NCI-H2171 (cell line): ENCODE data around the gene PRR15L.

ENCODE experiments used
- DNase-seq: peaks from one replicate; lab custom pipeline; 2025; lab: John Stamatoyannopoulos, UW

The PRR15L gene

DNA sequence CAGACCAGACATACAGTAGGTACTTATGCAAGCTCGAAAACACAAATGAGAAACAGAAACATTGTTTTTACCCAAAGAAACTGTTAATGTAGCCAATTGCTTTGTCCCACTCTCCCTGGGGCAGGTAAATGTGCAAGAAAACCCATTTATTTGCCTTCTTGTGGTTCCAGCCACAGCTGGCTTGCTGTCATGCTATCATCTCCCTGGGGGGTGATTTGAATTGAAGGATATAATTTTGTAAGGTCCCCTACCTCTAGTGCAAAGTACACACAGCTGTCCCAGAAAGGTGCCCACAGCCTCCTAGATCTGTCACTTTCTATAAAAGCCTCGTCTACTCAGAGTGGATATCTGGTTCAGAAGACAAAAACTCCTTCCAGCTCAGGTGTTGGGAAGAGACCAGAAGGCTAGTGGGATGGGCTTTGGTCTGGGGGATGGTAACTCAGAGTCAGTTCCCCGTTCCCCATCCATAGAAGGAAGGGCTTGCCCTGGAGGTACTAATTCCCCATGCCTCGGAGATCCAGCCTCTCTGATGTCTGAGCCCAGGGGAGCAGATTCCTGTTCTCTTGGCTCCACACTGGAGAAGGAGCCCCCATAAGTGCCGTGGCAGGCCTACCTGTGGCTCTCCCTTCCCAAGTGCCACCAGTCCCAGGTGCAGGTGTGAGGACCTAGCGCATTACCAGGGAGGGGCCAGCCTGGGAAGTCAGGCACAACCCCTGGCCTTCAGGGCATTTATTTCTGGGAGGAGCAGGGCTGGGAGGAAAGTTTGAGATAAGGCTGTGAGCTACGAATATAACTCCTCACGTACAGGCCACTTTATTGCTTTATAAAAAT, 2.4 kb upstream of the PRR15L start:
- DNase-seq: peak; percentile 6

DNA sequence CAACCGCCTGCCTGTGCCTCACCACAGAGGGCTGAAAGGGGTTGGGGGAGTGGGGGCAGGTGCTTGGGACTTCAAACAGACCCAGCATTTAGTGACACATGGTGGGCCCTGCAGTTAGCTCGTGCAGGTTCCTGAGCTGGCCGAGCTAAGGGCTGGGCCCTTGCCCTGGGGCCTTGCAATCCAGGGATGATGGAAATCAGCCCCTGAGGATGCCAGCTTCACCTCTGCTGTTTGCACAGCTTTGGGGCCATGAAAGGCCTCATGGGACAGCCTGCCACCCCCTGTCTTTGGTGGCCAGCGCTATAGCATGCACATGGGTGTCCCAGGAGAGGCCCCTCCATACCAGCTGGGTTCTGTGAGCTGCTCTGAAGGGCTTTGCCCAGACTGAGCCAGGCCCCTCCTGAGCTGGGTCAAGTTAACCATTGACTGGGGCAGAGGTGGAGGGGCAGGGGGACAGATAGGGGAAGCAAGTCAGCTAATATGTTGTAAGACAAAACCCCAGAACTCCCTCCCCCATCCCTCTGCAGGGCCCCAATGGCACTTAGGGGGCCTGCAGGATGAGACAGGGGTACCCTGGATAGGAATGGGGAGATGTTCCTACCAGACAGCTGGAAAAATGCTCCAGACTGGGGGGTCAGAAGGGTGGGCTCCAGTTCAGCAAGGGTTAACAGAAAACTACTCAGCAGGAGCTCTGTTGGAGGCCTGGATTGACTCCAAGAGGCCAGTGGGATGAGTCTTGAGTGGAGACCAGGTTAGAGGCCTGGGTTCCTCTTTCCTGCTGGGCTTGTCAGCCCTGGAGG, 692 bp downstream of the PRR15L start:
- no peak for DNase-seq

DNA sequence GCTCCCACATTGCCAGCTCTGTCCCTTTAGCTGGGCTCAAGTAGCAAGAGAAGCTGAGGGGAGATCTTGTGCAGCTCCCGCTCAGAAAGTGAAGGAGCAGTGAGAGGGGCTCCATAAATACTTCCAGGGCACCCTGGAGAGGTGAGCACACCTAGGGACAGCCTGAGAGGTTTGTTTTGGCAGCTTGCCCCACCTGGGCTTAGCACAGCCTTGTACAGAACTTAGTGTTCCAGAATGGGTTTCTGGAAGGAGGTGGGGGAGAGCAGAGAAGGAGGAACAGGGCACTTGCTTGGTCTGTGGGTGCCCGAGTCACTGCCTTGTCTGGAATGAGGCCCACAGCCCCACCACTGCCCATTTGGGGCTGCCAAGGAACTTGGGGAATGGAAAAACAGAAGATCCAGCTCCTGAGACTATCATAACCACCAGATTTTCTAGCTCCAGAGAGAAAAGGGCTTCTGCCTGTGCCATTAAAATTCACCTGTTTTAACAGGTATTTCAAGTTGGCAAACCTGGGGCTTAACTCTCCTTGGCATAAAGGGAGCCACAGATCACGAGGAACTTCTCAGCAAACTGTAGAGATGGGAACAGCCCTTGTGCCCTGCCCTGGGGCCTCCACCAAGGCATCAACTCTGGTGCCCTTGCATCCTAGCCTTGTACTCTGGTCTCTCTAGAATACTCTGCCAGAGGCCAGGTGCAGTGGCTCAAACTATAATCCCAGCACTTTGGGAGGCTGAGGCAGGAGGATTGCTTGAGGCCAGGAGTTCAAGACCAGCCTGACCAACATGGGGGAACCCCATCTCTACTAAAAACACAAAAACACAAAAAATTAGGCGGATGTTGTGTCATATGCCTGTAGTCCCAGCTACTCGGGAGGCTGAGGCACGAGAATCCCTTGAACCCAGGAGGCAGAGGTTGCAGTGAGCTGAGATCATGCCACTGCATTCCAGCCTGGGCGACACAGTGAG, 1.9 kb downstream of the PRR15L start:
- DNase-seq: no peak

DNA sequence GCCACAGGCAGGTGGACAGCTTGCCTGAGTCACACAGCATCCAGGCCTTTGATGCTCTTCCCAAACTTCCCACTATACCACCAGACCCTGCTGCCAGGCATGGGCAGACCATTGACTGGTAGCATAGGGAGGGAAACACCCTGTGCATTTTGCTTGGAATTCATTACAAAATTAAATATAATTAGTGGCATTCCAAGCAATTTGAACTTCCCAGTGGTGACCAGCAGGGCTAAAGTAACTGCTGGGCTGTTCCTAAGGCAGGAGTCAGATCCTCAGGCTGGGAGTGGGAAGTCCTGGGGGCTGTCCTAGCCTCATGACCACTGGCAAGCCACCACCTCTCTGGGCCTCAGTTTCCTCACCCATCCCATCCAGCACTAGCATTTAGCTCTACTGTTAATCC, 3.8 kb downstream of the PRR15L start:
- DNase-seq: no peak

DNA sequence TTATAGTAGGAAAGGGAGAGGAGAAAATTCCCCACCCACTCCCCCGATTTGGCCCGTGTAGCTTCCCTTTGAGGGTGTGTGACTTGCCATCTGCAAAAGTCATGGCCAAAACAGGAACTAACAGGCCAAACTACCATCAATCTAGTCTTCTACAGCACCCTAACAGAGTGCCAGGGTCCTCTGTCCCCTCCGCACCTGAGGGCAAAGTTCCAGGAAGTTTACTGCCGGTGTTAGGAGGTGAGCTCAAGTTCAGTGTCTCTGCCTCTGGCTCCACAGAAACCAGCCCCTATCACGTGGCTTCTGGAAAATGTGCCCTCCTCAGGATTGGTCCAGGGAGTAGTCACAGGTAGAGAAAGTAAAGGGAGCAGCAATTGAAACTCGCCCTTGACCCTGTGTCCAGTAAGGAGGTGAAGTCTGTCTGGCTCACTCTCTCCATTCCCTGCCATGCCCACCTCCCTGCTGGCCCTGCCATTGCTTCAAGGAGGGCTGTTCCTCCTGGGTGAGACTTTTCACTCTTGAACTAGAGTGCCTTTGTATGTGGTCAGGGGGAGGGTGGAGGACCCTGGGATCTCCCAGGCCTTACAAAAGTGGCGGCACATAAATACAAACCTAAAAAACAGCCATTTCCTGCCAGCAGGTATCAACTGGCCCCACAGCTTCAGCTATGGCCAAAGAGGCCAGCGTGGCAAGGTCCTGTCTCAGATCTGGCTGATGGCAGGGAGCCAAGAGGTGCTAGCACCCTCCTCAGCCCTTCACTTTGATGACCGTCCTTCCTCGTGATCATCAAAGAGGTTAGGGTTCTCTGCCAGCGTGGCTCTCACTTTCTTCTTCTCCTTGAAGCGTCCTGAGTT, 5.3 kb downstream of the PRR15L start:
- no peak for DNase-seq

DNA sequence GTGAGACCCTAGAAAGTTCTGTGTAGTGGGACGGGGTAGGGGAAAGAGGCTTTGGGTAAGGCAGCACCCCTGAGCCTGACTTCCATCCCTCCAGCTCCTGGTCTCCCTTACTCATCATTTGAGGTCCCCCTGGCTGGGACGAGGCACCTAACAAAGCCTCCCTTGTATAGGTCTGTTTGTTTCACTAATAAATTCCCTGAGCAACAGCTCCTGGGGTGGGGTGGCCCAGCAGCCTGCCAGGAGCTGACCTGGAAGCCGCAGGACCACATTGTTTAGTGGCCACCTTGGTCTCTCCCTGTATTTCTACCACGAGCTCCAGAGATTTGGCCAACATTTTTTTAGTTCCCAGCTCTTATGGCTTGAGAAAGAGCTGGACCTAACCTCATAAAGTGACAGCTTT, 7.2 kb downstream of the PRR15L start:
- no peak for DNase-seq

DNA sequence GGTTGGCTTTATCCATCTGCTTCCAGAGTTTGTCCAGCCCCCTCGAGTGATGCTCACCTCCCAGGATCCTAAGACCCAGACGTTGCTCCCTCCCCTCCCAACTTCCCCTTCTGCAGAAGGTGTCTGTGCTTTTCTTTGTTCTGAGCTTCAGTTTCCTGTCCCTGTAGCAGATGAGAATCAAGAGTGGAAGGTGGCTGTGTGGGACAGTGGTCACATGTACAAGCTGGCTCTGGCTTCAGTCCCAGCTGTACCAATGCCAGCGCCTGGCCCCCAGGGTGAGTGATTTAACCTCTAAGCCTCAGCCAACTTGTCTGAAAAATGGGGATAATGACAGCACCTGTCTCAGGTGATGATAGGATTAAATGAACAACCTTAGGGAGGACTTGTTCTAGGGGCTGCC, 7.7 kb downstream of the PRR15L start:
- DNase-seq: no peak

DNA sequence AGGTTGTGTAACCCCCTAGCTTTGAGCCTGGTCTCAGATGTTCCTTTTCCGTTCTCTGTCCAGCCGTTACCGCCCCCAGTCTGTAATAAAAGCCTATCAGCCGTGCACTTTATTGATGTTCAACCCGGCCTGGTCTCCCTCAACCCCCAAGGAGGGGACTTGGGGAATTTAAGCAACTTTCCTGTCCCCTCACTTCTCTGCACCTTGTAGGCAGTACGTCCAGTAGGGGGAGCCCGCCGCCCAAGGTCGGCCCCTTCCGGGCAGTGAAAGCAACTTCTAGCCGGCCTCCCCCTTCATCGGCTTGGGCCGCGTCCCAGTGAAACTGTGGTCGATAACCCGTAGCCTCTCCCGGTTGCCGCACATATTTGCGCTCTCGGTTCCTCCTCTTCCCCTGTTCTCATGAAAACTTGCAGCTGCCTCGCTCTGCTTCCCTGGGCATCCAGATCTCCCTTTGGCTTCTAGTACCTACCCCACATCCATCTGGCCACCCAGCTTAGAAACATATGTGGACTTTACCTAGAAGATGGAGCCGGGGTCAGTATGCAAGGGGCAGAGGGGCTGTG, 8.4 kb downstream of the PRR15L start:
- peak; percentile 53 for DNase-seq

DNA sequence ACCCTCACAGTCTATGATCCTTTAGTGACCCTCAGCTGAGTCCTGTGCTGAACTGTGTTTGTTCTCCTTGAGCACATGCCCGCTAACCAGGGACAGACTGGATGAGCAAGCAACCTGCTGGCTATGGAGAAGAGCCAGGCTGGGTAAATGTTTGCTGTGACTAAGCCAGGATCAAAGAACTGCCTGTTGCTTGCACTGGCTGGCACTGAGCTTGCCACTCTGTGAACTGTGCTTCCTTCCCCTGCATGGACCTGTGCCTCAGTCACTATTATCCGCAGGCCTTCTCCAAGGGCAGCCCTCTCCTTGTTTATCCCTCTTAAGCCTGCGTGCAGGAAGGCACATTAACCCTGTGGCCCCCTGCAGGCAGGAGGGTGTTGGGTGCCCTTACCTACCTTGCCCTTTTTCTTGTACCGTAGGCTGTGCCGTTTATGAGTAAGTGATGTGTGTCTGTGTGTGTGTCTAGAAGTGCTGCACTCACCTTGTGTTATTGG, 8.9 kb downstream of the PRR15L start:
- no peak for DNase-seq

DNA sequence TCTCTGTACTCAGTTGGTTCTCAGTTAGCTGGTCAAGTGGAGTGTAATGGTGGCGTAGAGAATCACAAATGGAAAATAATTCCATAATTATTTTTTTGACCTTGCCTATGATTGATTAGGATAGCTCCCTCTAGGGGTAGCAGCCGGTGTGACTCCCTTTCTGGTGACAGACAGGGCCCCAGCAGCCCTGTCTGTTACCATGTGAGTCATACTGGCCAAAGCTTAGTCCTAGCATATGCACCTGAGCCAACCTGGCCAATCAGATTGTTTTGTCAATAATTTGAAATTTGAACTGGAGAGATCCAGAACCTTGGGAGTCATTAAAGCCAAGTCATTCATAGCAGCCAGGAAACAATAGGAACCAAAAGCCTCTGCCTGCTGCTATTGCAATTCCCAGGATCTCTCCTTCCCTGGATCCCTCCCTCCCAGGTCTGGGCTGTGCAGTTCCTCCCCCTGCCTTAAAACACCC, 10.7 kb downstream of the PRR15L start:
- peak; percentile 52 for DNase-seq

DNA sequence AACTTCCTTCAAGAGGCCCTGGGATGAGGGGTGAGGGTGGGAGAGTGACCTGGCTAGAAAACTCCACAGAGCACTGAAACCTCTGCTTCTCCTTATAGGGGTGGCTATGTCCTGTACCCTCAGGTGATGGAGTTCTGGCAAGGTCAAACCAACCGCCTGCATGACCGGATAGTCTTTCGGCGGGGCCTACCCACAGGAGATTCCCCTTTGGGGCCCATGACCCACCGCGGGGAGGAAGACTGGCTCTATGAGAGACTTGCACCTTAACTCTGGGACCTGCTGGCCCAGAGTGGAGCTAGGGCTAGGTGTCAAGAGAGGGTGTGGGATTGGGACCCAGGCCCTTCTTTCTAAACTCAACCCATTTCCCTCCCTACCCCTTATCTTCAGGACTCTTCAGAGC, 11.2 kb downstream of the PRR15L start:
- DNase-seq: no peak

DNA sequence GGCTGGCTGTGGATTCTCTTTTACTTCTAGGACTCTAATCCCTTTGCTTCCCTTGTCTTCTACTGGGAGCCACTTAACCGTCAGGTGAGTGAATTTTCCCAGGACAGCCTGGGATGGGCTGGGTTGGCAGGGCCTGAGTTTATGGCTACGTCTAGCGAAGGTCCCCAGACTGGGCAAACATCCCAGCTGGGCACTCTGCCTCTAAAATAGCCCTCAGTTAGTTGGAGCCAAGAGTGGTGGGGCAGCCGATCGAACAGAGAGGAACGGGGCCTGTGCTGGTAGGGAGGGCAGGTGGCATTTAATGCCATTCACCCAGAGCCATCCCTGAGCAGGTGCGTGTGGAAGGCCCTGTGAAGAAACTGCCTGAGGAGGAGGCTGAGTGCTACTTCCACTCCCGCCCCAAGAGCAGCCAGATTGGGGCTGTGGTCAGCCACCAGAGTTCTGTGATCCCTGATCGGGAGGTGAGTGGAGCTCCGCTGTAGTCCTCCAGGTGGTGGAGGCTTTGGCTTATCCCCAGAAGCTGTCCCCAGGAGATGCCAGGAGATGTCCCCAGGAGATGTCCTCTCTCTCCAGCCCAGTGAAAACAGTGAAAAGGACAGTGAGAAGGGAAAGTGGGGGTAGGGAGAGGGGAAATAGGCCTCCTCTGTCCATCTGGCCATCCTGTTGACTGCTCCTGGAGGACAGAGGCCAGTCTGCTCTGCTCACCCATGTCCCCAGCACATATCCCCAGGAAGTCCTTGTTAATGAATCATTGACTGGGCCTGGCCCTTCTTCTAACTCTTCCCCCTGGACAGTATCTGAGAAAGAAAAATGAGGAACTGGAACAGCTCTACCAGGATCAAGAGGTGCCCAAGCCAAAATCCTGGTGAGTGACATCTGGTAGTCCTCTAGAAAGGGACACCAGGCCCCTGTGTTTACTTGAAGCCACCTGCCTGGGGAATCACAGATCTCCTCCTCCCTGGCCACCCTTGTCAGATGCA, 11.9 kb downstream of the PRR15L start:
- no peak for DNase-seq

DNA sequence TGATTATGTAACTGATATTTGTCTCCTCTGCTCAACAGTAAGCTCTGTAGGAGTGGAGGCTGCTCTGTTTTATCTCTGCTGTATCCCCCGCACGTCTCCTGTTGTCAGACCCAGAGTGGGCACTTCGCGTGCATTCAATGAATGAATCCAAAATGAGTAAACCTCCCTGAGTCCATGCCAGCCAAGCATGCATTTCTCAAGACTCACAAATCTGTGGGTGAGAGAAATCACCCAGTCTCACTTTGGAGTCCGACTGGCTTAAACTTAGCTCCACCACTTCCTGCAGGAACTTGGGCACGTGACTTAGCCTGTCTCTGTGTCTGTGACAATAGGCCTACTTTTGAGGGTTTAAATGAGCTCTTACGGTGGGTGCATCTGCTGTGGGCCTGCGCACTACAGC, 12.6 kb downstream of the PRR15L start:
- DNase-seq: no peak

DNA sequence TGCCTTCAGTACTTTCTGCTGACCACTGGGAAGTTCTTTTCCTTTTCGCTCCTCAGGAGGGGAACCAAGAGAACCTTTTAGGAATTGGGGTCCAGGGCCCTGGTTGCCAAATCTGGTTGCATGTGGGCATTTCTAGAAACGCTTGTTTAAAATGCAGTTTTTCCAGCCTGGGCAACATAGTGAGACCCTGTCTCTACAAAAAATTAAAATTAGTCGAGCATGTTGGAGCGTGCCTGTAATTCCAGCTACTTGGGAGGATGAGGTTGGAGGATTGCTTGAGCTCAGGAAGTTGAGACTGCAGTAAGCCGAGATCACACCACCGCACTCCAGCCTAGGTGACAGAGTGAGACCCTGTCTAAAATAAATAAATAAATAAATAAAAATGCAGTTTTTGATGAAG, 15.1 kb downstream of the PRR15L start:
- DNase-seq: no peak

DNA sequence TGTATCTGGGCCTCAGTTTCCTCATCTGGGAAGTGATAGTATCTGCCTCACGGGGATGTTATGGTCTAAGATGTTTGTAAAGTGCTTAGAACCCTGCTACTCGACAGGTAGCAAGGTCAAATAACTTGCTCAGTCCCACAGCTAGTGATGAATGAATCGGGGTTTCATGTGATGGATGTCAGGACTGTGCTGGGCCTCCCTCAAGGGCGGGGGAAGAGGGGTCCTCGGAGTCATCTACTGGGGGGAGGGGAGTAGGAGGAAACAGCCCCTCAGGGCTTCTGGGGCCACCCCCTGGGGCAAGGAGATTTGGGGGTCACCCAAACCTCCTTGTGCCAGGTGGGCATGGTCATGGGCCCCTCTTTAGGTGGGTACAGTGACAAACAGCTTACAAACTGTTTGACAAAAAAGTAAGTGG, 15.6 kb downstream of the PRR15L start:
- DNase-seq: no peak

DNA sequence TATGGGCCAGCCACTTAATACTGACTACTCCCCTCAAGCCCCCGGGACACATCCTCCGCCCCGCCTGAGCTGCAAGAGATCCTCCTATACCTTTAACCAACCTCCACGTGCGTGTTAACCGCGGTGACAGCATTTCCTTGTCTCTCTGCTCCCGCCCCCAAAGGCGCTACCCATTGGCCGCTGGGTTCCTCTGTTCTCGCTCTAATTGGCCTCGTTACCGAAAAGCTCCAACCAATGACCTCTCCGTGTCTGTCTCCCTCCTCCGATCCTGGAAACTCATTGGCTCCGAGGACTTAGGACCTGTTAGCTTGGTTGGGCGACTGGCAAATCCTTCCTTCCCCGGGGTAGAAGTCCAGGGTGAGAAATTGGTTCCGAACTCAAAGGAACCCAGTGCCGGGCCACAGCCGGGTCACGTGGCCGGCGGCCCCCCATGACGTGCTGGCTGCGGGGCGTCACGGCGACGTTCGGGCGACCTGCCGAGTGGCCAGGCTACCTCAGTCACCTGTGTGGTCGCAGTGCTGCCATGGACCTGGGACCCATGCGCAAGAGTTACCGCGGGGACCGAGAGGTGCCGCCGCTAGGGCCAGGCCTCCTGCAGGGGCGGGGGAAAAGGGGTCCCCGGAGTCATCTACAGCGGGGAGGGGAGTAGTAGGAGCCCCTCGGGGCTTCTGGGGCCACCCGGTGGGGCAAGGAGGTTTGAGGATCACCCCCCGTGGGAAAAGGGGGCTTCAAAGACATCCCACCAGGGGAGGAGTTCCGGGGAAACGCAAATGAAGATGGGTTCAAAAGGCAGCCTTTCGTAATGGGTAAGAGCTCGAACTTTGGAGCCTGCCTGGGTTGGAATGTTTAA, 16.2 kb downstream of the PRR15L start, which contains the start of gene PNPO:
Gene PNPO (plus strand): TSS at position 326 of the 850 bp plus-strand sequence. CDS start 105 bp downstream, at position 431.
- DNase-seq: peak; percentile 97

DNA sequence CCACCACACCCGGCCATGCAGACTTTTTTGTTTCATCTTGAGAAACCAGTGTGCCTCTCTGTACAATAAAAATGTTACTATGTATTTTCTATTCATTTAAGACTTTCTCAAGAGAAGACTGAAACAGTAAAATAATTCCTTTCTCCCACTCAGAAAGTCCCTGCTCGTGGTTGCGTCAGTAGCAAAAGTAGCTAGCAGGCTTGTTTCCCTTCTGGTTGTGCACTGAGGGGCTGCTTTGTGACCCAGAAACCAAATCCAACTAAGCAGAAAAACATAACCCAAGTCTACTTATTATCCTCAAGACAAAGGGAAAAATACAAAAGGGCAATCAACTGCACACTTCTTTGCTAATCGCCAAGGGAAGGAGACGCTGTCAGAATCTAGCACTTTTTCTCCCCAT, 19.7 kb downstream of the PRR15L start:
- DNase-seq: no peak

DNA sequence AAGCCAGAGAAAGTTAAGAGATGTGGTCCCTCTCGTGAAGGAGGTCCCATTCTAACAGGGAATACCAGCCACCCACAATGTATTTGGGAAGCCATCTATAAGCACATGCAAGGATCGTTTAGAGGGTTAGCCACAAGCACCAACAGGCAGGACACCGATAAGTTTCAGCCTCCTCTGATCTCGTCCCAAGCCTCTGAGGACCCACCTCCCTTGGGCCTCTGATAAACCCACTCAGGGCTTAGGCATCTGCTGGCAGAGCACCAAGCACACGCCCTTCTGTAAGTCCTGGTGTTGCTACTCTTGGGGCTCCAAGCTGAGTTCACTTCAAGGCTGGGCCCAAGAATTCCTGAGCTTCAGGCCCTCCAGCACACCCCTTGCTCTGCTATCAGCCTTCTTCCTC, 21.7 kb downstream of the PRR15L start:
- no peak for DNase-seq
